Smooth muscle cell of the brain vasculature (primary cell): ENCODE results near the gene CDC42BPA.
"Not testable (repeated sequence)": the region's sequence is repeated elsewhere in the genome, so short reads cannot be mapped to it uniquely, and the experiment has no call there.

Source experiments
- DNase-seq: peaks from one replicate; pipeline ENCODE4 v3.0.0-alpha.2; 2012; ENCODE audit warnings: low read depth, low spot score

CDC42BPA gene

GRCh38 chr1:227336136-227336535 lies 17.8 kb upstream of the CDC42BPA start:
- DNase-seq: not testable (repeated sequence)

GRCh38 chr1:227335242-227336020 lies 17.1 kb upstream of the CDC42BPA start:
- DNase-seq: no peak

- DNase-seq: no peak
Measured at GRCh38 chr1:227333423-227333822, 15.1 kb upstream of the CDC42BPA start.

- no peak for DNase-seq
Measured at GRCh38 chr1:227330279-227331076, 12.2 kb upstream of the CDC42BPA start.

- no peak for DNase-seq
Measured at GRCh38 chr1:227328405-227329019, 10.2 kb upstream of the CDC42BPA start.

- DNase-seq: no peak
Measured at GRCh38 chr1:227325156-227325555, 6.9 kb upstream of the CDC42BPA start.

- DNase-seq: no peak
Measured at GRCh38 chr1:227323967-227324268, 5.6 kb upstream of the CDC42BPA start.

- DNase-seq: no peak
Measured at GRCh38 chr1:227323171-227323966, 5.1 kb upstream of the CDC42BPA start.

- DNase-seq: no peak
Measured at GRCh38 chr1:227322376-227322775, 4.1 kb upstream of the CDC42BPA start.

- no peak for DNase-seq
Measured at GRCh38 chr1:227321035-227321434, 2.7 kb upstream of the CDC42BPA start.

GRCh38 chr1:227320476-227320875 lies 2.2 kb upstream of the CDC42BPA start:
- DNase-seq: no peak

- DNase-seq: no peak
Measured at GRCh38 chr1:227318853-227319607, 738 bp upstream of the CDC42BPA start.

- DNase-seq: no peak
Measured at GRCh38 chr1:227317523-227318015, 723 bp downstream of the CDC42BPA start.

GRCh38 chr1:227317011-227317451 lies 1.3 kb downstream of the CDC42BPA start:
- no peak for DNase-seq

- DNase-seq: no peak
Measured at GRCh38 chr1:227316456-227316855, 1.8 kb downstream of the CDC42BPA start.

GRCh38 chr1:227315629-227316346 lies 2.5 kb downstream of the CDC42BPA start:
- no peak for DNase-seq

GRCh38 chr1:227314014-227314848 lies 4.1 kb downstream of the CDC42BPA start:
- DNase-seq: no peak

GRCh38 chr1:227312361-227313025 lies 5.8 kb downstream of the CDC42BPA start:
- DNase-seq: no peak
